ENCODE results near the gene USP49.
"Not testable (repeated sequence)": the region's sequence is repeated elsewhere in the genome, so short reads cannot be mapped to it uniquely, and the experiment has no call there.

GRCh38 chr6:41811946-41812345 lies 83.2 kb downstream of the USP49 start:
- TF ChIP-seq, protein P1, sequence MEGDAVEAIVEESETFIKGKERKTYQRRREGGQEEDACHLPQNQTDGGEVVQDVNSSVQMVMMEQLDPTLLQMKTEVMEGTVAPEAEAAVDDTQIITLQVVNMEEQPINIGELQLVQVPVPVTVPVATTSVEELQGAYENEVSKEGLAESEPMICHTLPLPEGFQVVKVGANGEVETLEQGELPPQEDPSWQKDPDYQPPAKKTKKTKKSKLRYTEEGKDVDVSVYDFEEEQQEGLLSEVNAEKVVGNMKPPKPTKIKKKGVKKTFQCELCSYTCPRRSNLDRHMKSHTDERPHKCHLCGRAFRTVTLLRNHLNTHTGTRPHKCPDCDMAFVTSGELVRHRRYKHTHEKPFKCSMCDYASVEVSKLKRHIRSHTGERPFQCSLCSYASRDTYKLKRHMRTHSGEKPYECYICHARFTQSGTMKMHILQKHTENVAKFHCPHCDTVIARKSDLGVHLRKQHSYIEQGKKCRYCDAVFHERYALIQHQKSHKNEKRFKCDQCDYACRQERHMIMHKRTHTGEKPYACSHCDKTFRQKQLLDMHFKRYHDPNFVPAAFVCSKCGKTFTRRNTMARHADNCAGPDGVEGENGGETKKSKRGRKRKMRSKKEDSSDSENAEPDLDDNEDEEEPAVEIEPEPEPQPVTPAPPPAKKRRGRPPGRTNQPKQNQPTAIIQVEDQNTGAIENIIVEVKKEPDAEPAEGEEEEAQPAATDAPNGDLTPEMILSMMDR (IDR thresholded peaks at IDR 0.05), result not testable (repeated sequence)
- not testable (repeated sequence) for TF ChIP-seq POLR2A (IDR thresholded peaks at IDR 0.05)

All from heart left ventricle (tissue), 13 donors.